SK-N-MC (cell line): ENCODE data around the gene APBA2.

Source experiments
- EZH2 ChIP-seq: fragments of 200-600 bp; sonication (generic); IDR thresholded peaks from one replicate; pipeline ENCODE4 v1.6.1; 2017; ENCODE audit warnings: antibody characterized with exemption
- FOXP2 ChIP-seq: optimal IDR thresholded peaks from 2 replicates; pipeline ENCODE3; 2011; ENCODE audit warnings: mild to moderate bottlenecking, moderate library complexity; ENCODE audit not compliant: insufficient read depth; ENCODE audit errors: extremely low read length, control extremely low read depth
- POLR2AphosphoS5 ChIP-seq: IDR thresholded peaks from 2 replicates; pipeline ENCODE4 v1.6.1; 2012; ENCODE audit warnings: mild to moderate bottlenecking, low read depth, low read length, borderline replicate concordance

GRCh38 chr15:29151484-29151857 is 265.7 kb downstream of the APBA2 start:
- TF ChIP-seq EZH2, result no peak
- TF ChIP-seq POLR2AphosphoS5, result no peak
- no peak for TF ChIP-seq FOXP2
